Central memory CD8-positive, alpha-beta T cell (primary cell): ENCODE measurements around the gene SEMA4D.

Experiments used
- ATAC-seq: fragments of 150-1000 bp; cut with Tn5 transposase; replicated peaks from 2 replicates; pipeline ENCODE4 v1.10.0; 2022; ENCODE audit warnings: mild to moderate bottlenecking, moderate FRiP score, moderate number of reproducible peaks; ENCODE audit not compliant: poor library complexity, severe bottlenecking; ENCODE audit errors: extremely low read depth
- DNase-seq, 2 donors: peaks; one replicate each; pipeline ENCODE4 v3.0.0; 2021; ENCODE audit warnings: low spot score in 2 of 2
- H3K27ac Mint-ChIP-seq: one replicate; pipeline ENCODE4 v1.8.0; 2022; ENCODE audit warnings: low read depth, mild to moderate bottlenecking, moderate library complexity, mixed read lengths
- H3K27me3 Mint-ChIP-seq: one replicate; pipeline ENCODE4 v1.8.0; 2022; ENCODE audit warnings: mixed read lengths
- H3K36me3 Mint-ChIP-seq: one replicate; pipeline ENCODE4 v1.8.0; 2022; ENCODE audit warnings: mild to moderate bottlenecking, moderate library complexity, mixed read lengths; ENCODE audit not compliant: insufficient read depth
- H3K4me1 Mint-ChIP-seq: one replicate; pipeline ENCODE4 v1.8.0; 2022; ENCODE audit warnings: mixed read lengths
- H3K4me3 Mint-ChIP-seq: one replicate; pipeline ENCODE4 v1.8.0; 2022; ENCODE audit warnings: mild to moderate bottlenecking, moderate library complexity, mixed read lengths
- H3K9me3 Mint-ChIP-seq: one replicate; pipeline ENCODE4 v1.8.0; 2022; ENCODE audit warnings: mixed read lengths

The SEMA4D gene

DNA sequence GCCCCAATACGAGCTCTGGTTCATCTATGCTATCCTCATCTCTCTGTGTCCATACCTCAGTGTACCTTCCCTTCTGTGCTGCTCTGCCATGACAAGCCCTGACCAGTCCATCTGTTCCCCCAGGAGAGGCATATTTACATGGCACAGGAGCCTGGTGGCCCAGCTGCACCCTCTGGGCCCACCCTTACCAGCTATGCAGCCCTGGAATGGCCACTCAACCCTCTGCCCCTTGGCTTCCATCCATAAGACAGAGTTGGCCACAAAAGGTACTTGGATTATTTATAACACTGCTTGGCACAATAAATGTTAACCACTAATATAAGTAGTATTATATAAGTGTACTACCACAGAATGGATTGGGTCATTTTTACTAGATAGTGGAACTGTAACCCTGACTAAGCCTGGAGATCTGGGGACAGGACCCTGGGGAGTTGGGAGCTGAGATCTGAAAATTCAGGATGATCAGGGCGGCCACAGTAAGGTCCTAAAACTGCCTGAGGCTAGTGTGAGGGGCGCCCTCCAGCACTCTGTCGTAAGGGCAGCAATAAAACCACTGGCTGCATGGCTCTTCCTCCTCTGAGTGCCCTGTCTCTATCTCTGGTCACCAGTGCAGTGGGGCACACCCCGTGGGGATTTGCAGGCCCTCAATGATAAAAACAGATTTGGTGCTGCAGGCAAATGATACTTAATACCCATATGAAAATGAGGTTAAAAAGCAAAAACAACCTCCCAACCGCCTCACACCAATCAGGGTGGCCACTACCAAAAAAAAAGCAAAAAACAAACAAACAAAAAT is 65.8 kb downstream of the SEMA4D start:
- H3K27ac Mint-ChIP-seq: peak overlapping the region; percentile 9
- ATAC-seq (no peak), DNase-seq (no peak)
- no peaks in the 10 kb centered on the region for H3K27me3 Mint-ChIP-seq
- H3K36me3 Mint-ChIP-seq: peaks cover 34% of the 10 kb centered on the region
- H3K9me3 Mint-ChIP-seq: no peaks in the 10 kb centered on the region
- H3K4me3 Mint-ChIP-seq: no peak overlapping the region
- peaks cover 80% of the 10 kb centered on the region for H3K4me1 Mint-ChIP-seq

DNA sequence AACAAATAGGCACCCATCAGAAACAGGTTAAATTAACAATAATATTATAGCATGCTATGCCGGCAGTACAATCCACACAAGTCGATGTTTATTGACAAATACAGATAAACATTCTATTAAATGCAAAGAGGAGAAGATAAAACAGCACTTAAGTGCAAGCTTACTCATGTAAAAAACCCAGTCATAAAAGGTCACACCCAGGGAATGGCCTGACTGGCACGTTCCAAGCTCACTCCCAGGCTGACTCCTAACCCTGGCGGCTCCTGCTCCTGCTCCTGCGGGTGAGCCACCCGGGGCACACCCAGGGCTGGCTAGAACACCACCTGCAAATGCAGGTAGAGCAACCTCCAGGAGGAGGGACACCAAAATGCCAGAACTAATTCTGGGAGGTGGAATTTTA is 66.9 kb downstream of the SEMA4D start:
- DNase-seq: no peak
- H3K27me3 Mint-ChIP-seq: no peaks in the 10 kb centered on the region
- no peak for ATAC-seq
- H3K4me1 Mint-ChIP-seq: peaks cover 80% of the 10 kb centered on the region
- H3K4me3 Mint-ChIP-seq: no peak overlapping the region
- H3K9me3 Mint-ChIP-seq: no peaks in the 10 kb centered on the region
- no peak overlapping the region for H3K27ac Mint-ChIP-seq
- H3K36me3 Mint-ChIP-seq: peaks cover 38% of the 10 kb centered on the region

DNA sequence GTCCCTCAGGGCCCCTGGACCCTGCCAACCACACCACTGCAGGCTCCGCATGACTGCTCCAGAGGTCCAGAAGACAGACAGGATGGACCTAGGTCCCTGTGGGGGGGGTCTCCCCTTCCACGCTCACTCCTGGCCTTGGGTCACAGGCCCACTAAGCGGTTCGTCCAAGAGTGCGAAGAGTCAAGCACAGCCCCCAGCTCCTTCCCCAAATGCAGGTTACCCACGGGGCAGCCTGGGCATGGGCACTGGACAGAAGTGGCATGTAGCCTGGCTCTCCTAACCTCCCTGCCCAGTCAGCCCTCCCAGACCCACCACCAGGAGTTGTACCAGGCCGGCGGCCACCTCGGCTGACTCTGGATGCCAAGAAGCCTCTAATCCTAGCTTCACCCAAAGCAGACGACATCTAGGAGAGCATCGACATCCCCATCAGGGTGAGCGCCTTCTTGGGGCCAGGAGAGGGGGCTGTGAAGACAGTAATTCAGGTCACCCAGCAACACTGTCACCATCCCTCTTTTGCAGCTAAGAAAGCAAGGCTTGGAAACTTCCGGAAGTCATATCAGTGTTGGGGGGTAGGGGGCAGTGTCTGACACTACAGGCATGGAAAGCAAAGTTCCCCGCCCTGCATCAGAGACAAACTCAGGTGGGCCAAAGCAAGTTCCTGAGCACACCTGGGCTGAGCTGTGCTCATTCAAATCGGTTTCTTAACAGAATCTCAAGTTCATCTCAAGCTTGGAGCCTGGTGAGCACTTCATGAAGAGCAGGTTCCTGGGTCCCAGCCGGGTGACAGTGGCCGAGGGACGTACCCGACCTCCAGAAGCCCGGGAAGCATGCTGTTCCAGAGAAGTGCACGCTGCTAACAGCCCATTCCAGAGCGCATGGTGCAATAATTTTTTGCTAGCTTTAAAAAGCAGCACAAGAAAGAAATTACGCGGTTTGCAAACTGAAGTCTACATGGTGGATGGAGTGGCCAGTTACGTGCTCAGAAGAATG is 68.7 kb downstream of the SEMA4D start:
- H3K27me3 Mint-ChIP-seq: no peaks in the 10 kb centered on the region
- peak; percentile 44 to 63 for DNase-seq
- H3K4me1 Mint-ChIP-seq: peaks cover 83% of the 10 kb centered on the region
- H3K9me3 Mint-ChIP-seq: no peaks in the 10 kb centered on the region
- H3K27ac Mint-ChIP-seq: peak overlapping the region; percentile 82
- ATAC-seq: peak; percentile 50
- H3K4me3 Mint-ChIP-seq: peak overlapping the region; percentile 69
- peaks cover 33% of the 10 kb centered on the region for H3K36me3 Mint-ChIP-seq

DNA sequence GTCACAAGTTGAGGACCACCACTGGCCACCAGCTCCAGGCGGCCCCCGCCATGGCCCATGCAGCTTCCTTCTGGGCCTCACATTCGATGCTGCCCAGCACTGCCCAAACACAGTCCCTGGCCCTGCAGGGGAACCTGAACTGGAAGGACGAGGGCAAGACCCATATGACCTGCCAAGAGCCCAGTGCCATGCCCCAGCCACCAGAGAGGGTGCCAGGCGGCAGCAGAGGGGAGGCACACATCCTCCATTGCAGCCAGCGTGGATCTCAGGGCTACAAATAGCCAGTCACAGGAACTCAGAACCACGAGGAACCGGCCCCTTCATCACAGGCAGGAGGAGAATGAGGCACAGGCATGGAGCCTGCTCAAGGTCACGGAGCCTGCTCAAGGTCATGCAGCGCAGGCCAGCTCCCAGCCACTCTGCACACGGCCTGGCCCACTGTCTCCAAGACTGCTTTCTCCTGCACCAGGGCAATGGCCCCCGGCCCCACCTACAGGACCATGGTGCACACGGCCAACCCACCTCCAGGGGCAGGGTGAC is 69.6 kb downstream of the SEMA4D start:
- H3K9me3 Mint-ChIP-seq: no peaks in the 10 kb centered on the region
- peaks cover 90% of the 10 kb centered on the region for H3K4me1 Mint-ChIP-seq
- no peak for DNase-seq
- H3K27ac Mint-ChIP-seq: peak overlapping the region; percentile 82
- no peak for ATAC-seq
- peaks cover 29% of the 10 kb centered on the region for H3K36me3 Mint-ChIP-seq
- no peaks in the 10 kb centered on the region for H3K27me3 Mint-ChIP-seq
- peak overlapping the region; percentile 69 for H3K4me3 Mint-ChIP-seq

DNA sequence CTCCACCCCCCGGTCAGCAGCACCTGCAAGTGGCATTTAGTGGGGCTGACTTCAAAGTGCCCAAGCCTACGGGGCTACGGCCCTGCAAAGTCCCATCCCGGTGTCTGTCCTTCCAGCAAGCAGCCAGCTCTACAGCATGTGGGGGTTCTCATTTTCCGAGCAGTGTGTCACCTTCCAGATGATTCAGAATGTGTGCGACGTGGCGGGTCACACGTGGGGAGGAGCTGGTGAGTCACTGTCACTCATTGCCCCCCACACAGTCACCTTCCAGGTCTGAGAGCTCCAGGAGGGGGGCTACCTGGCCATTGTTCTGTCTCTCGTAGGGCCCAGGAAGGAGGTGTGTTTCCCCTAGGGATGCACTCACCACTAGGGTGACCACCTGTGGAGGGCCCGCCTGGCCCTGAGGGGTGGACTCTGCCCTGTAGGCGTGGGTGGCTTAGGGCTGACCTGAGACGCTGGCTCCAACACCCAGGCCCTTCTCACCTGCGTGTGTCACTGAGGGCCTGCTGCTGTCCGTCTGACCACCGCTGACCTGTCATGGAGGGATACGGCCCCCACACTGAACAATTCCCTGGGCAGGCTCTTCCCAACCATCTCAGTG is 70.2 kb downstream of the SEMA4D start:
- Mint-ChIP-seq H3K4me1 (peaks cover 88% of the 10 kb centered on the region), H3K27me3 (no peaks in the 10 kb centered on the region), H3K9me3 (no peaks in the 10 kb centered on the region), H3K27ac (peak overlapping the region; percentile 82), H3K36me3 (peaks cover 24% of the 10 kb centered on the region), H3K4me3 (peak overlapping the region; percentile 69)
- DNase-seq (peak in 1 of 2 donors; percentile 53), ATAC-seq (peak; percentile 72)

DNA sequence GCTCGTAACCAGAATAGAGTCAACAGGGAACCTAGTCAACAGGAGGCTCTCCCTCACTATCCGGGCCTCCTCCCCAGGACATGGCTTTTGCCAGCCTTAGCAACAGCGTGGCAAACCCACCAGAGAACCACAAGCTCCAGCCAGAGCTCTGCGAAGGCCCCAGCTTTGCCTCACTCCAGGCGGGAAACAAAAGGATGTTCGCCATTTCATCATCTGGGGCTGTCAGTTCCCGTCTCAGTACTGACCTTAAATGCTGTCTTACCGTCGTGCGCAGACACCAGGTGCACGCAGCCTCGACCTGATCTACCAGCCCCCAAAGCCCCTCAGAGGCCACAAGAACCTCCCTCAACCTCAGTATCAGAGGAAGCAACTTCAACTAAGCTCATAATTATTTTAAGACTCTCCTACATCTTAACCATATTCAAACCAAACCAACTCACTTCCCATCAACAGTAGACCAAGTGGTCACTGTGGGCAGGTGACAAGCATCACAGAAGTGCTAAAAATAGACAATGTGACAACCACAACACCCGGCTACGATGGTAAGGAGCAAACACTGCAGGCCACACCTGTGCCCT is 71.4 kb downstream of the SEMA4D start:
- peak overlapping the region; percentile 69 for H3K4me3 Mint-ChIP-seq
- DNase-seq (peak in 1 of 2 donors; percentile 32), ATAC-seq (peak; percentile 49)
- no peaks in the 10 kb centered on the region for H3K27me3 Mint-ChIP-seq
- peaks cover 22% of the 10 kb centered on the region for H3K36me3 Mint-ChIP-seq
- H3K4me1 Mint-ChIP-seq: peaks cover 86% of the 10 kb centered on the region
- no peaks in the 10 kb centered on the region for H3K9me3 Mint-ChIP-seq
- H3K27ac Mint-ChIP-seq: peak overlapping the region; percentile 82

DNA sequence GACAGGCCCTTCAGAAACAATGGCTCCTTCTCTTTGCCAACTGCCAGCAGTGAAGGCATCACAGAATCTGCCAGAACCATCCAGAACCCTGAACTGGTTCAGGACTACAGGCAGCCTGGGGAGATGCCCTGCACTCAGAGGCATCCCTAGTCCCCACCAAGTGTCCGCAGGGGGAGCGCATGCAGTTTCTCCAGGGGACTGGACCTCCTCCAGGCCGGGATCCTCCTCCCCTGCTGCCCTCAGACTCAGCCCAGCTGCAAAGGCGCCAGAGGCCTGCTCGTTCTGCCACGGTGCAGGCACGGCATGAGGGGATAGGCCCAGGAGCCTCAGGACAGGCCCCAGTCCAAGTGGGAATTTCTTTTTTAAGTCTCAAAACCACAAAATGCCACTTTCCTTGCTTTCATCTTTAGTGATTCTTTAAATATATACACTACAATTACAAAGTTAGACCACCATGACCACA is 72.0 kb downstream of the SEMA4D start:
- H3K27ac Mint-ChIP-seq: peak overlapping the region; percentile 82
- H3K4me1 Mint-ChIP-seq: peaks cover 92% of the 10 kb centered on the region
- H3K36me3 Mint-ChIP-seq: peaks cover 24% of the 10 kb centered on the region
- H3K27me3 Mint-ChIP-seq: no peaks in the 10 kb centered on the region
- H3K4me3 Mint-ChIP-seq: peak overlapping the region; percentile 69
- no peaks in the 10 kb centered on the region for H3K9me3 Mint-ChIP-seq
- ATAC-seq (no peak), DNase-seq (no peak)

DNA sequence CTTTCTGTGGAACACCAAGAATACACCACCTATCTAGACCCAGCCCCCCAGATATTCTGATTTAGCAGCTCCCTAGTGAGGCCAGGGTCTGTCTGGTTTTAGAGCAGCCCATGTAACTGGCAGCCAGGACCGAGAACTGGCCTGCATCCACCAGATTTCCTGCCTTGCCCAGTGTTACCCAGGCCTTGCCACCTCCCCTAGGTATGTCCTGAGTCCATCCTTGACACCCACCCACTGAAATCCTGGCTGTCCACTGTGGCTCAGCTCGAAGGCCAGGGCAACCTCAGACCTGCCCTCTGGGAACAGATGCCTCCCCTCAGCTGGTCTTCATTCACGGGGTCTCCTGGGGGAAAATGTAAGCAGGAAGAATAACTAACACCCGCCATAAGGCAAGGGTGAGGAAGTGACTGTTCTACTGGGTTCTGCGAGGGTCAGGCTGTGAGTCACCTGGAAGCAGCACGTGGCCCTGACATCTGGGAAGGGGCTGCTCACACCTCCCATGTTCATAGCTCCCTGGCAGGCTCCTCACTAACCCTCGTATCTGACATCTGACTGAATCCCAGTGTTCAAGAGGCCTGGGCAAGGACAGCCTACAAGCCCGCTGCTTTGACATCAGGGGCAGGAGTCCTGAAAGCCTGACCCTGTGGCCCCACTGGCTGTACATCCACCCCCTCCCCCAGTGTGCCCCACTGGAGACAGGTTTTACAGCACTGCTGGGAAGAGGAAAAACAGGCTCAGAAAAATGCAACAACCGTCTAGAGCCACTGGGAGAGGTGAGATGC is 72.7 kb downstream of the SEMA4D start:
- no peaks in the 10 kb centered on the region for H3K27me3 Mint-ChIP-seq
- DNase-seq (no peak), ATAC-seq (no peak)
- H3K36me3 Mint-ChIP-seq: peaks cover 25% of the 10 kb centered on the region
- no peaks in the 10 kb centered on the region for H3K9me3 Mint-ChIP-seq
- H3K27ac Mint-ChIP-seq: peak overlapping the region; percentile 93
- peaks cover 96% of the 10 kb centered on the region for H3K4me1 Mint-ChIP-seq
- peak overlapping the region; percentile 69 for H3K4me3 Mint-ChIP-seq

DNA sequence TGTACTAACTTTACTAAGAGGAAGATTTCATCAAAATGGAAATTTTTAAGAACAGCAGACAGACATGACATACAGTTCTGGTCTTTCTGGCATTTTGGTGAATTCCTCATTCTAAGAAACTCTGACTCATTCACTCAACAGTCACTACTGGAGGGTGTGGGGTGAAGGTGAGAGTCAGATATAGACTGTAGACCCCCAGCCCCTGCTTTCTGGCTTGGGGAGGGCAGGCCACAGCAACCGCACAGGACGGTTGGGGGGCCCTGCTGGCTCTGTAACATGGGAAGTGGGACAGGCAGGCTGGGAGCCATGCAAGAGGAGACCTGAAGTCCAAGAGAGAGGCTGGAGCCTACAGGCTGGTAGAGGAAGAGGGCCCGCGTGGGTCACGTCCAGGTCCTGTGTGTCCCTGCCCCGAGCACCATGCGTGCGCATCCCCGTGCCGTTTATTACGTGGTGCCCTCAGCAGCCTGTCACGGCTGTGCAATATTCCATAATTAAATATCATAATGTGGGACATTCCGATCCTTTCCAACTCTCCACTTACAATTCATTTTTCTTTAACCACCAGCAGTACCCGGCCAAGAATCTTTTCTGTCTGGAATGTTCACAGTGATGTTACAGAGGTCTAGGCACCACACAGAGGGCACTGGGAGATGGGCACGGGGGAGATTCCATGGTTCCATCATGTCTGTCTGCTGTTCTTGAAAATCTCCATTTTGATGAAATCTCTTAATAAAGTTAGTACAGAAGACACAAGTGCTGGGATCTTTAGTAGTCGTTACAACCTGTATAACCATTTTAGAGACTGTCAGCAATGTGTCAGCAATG is 75.5 kb downstream of the SEMA4D start:
- Mint-ChIP-seq H3K4me1 (peaks cover 94% of the 10 kb centered on the region), H3K27me3 (no peaks in the 10 kb centered on the region), H3K27ac (peak overlapping the region; percentile 93), H3K4me3 (peak overlapping the region; percentile 69), H3K9me3 (no peaks in the 10 kb centered on the region), H3K36me3 (peaks cover 33% of the 10 kb centered on the region)
- DNase-seq (no peak), ATAC-seq (no peak)

DNA sequence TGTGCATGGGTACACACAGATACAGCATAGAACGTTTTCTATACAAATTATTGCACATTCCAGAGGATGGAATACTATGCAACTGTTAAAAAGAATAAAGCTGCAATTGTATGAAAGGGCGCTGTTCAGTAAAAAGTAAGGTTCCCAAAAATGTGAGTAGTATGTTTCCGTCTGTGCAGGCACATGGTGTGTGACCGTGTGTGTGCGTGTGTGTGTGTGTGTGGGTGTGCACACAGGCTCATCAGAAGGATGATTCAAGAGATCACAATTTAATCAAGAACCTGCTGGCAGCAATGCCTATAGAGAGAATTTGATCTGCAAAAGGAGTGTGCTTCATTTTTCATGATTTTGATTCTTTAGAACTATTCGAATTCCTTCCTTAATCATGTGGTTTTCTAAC is 76.3 kb downstream of the SEMA4D start:
- Mint-ChIP-seq H3K36me3 (peaks cover 28% of the 10 kb centered on the region), H3K4me1 (peaks cover 94% of the 10 kb centered on the region), H3K4me3 (no peak overlapping the region), H3K9me3 (no peaks in the 10 kb centered on the region), H3K27me3 (no peaks in the 10 kb centered on the region), H3K27ac (peak overlapping the region; percentile 93)
- ATAC-seq: no peak
- DNase-seq: no peak
